NCI-H2196 (cell line): ENCODE measurements around the gene TTF1.

Experiments
- DNase-seq: peaks from one replicate; lab custom pipeline; 2025; ENCODE audit not compliant: unreplicated experiment; lab: John Stamatoyannopoulos, UW

Gene TTF1

DNA sequence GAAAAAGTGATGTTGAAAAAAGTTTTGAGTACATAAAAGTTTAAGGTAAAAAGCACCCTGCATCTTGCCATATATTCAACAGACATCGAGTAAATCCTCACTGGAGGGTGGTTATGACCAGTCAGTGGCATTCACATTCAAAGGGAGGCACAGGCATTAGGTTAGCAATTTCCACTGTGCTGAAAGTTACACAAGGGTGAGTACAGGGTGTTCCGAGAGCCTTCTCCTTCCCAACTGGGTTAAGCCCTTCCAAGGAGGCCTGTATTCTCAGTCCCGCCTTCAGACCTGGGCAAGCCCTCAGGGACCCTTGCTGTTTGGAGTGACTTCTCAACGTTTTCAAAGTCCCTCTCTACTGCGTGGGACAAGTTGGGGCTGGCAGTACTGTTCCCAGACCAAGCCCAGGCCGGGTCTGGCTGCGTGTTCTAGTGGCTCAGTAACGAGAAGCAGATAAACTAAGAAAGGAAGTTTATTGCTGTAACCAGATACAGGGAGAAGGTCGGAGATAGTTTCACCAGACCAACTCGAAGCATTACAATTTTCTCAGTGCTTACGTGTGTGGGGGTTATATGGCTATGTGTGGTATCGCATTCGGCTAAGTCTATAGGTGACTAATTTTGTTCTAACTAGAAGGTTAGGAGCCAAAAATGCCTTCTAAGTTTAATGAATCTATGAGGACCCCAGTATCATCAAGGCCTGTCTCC, 38.9 kb downstream of the TTF1 start:
- DNase-seq, result no peak

DNA sequence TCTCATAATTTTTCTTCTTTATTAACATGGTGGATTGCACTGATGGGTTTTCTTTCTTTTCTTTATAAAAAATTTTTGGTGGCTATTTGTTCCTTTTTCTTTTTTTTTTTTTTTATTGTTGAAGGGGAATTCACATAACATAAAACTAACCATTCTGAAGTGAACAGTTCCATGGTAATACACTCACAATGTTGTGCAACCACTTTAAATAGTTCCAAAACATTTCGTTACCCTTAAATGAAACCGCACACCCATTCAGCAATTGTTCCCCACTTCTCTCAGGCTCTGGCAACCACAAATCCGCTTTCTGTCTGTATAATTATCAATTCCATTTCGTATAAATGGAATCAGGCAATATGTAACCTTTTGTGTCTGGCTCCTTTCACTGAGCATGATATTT, 40.2 kb downstream of the TTF1 start:
- DNase-seq, result no peak

DNA sequence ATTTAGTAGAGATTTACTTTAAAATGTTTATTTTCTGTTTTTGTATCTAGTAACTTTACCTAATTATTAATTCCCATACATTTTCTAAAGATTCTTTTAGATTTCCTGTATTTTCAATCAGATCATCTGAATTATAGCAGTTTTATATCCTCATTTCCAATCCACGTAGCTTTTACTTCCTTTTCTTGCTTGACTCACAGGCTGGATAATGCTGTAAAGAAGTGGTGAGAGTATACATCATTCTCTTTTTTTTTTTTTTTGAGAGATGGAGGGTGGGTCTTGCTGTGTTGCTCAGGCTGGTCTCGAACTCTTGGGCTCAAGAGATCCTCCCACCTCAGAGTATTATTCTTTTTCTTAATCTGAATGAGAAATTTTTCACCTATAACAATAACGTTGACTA, 40.7 kb downstream of the TTF1 start:
- no peak for DNase-seq

DNA sequence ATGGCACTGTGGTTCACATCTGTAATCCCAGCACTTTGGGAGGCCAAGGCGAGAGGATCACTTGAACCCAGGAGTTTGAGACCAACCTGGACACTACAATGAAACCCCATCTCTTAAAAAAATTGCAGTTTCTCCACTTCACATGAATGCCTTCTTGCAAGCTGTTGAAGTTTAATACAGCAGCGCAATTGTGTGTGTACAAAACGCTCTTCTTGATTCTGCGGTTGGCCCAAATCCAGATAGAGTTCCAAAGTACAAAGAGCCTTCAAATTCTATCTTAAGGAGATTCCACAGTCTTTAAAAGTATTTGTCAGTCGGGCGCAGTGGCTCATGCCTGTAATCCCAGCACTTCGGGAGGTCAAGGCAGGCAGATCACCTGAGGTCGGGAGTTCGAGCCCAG, 42.6 kb downstream of the TTF1 start:
- no peak for DNase-seq

DNA sequence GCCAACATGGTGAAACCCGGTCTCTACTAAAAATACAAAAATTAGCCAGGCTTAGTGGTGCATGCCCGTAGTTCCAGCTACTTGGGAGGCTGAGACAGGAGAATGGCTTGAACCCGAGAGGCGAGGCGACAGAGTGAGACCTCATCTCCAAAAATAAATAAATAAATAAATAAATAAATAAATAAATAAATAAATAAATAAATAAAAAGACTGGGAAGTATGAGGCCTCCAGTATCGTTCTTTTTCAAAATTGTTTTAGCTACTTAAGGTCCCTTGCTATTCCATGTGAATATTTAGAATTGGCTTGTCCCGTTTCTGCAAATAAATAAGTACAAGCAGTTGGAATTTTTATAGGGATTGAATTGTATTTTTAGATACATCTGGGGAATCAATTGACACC, 48.9 kb downstream of the TTF1 start:
- no peak for DNase-seq

DNA sequence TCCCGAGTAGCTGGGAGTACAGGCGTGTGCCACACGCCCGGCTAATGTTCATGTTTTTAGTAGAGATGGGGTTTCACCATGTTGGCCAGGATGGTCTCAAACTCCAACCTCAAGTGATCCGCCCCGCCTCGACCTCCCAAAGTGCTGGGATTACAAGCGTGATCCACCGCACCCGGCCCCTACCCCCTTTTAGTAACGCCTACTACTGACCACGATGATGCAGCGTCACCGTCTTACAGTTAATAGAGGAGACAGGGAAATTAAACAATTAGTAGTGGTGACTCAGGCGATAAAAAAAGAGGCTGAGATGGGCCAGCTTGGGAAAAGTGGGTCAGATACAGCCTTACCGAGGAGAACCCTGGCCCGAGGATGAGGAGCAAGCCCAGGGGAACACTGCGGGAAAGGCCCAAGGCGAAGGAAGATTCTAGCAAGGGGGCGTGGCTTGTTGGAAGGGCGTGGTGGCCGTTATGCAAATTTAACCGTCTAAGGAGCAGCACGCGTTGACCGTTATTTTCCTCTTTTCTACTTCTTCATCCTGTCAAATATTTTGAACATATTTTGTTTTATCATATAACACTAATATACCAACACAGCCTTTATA, 50.2 kb downstream of the TTF1 start:
- DNase-seq, result no peak

DNA sequence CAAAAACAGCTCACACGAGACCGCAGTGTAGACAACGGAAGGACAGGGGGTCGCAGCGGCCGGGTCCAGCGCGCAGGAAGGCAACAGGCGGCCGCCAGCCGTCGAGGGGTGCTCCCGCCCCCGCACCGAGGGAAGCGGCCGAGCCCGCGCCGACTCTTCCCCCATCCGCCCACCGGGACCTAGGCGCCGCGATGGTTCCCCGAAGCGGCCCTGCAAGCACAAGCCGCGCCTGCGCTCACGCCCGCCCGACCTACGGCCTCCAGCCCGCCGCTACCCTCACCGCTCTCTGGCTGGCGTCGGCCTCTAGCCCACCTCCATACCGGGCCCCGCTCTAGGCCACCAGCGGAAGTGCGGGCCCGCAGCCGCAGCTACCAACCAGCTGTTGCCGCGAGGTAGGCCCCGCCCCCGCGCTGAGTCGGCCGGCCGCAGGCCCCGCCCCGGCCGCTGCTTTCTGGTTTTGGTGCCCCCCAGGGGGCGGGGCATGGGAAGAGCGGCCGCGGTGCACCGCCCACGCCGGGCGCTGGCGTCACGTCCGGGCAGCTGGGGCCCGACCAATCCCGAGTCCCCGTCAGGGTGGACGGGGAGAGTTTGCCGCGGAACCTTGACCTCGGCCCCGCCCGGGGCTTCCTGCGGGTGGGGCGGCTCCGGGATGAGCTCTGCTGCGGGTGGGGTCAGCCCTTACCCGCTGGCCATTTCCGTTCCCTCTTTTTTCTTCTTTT, 51.8 kb downstream of the TTF1 start, which contains the start of gene SETX:
TSS of gene SETX (minus strand) at position 350 of the 719 bp plus-strand sequence. CDS start 5,558 bp downstream, outside the sequence.
- peak; percentile 98 for DNase-seq

DNA sequence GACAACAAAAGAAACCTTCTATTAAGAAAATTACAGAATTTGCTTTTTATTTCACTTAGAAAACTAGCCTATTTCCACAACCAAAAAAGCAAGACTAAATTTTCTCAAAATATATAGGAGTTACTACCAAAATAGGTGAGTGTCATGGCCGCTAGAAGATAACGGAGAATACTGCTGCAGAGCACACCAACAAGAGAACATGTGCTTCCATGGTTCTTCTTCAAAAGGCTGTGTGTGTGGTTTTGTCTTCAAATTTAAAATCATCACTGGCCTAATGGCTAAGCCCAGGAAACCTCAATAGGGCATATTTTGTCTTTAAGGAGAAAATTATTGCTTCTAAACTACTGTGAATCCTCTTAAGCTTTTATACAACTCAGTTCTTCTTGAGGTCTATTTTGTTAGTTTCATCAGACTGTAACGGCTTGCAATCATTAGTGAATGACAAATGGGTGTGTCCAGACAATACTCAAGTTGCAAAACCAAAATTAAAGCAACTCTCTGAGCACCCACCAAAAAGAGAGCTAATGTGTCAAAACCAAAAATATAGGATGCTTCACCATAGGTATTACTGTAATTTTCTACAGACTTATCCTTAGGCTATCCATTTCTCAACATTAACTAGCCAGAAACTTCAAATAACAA, 55.1 kb downstream of the TTF1 start:
- DNase-seq, result no peak

DNA sequence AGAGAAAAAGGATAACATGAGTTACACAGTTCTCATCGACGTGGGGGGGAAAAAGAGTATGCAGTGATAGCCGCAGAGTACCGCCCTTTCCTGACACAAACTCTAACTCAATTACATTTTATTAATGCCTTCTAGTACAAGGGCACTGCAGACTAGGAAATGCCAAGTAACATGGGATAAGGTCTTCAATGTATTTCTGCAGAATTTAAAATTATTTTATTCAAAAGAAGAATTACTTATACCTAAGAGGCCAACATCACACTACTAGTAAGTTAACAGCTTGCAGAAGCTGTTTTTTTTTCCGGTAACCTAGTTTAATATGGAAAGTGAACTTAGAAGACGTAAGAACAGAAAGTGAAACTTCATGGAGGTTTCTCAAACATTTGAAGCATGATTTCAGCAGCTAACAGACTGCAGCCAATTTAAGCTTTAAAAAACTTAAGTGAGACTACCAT, 55.8 kb downstream of the TTF1 start:
- DNase-seq, result no peak

DNA sequence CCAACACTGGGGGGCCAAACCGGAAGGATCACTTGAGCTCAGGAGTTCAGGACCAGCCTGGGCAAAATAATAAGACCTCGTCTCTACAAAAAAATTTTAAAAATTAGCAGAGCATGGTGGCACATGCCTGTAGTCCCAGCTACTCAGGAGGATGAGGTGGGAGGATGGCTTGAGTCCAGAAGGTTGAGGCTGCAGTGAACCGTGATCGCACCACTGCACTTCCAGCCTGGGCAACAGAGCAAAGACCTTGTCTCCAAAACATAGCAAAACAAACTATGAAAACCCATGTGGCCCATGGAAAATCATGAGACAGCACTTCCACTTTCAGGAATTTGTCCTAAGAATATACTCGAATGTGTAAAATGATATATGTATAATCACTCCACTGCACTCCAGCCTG, 58.0 kb downstream of the TTF1 start:
- no peak for DNase-seq

DNA sequence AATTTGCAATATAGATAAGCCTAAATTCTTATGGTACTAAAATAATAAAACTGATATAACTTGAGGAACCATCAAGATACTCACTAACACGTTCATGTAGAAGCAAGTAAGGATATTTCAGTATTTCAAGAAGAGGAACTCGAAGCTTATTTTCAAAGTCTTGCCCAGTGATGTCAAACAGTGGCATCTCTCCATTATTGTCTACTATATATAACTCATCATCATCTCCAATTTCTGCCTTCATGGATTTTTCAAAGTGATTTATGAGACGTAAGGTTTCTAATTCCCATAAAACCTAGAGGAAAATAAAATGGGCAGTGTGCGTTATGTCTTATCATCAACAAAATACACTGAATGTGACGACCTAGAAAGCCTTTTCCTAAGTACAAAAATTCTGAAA, 60.5 kb downstream of the TTF1 start:
- no peak for DNase-seq

DNA sequence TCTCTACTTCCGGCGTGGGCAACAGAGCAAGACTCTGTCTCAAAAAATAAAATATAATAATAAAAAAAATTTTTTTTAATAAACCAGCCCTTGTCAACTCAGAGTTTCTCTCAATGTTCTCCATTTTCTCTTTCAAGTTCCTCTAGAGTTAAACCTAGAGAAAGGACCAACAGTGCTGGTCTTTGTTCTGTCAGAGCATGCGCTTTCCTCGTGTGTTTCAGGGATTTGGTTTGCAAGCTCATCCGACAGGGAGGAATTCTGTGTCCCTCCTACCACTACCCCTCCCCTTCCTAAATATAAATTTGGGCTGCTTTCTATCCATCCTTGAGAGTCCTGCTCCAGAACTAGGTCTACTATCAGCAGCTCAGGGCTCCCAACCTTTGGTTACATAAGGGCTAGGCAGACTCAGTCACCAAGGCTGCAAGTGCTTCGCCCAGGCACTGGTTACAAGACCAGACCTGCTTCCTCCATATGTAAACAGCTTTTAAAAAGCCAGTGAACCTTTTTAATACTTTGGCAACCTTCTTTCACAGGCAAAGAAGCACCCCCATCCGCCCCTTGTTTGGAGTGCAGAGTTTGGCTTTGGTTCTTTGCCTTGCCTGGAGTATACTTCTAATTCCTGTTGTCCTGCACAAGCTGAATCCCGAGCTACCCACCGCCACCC, 65.3 kb downstream of the TTF1 start:
- no peak for DNase-seq

DNA sequence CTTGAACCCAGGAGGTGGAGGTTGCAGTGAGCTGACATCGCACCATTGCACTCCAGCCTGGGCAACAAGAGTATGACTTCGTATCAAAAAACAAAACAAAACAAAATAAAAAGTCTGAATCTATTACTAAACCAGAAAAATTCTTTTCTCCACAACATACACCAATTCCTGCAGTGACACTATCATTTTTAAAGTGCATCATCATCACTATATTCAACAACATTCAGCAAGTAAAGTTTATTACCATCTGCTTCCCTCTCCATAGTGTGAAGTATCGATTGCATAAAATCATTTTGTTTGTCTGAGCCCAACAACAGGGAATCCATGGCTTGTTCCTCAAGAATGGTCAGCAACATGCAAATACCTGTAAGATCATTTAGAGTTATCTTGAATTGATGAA, 72.3 kb downstream of the TTF1 start:
- DNase-seq, result no peak

DNA sequence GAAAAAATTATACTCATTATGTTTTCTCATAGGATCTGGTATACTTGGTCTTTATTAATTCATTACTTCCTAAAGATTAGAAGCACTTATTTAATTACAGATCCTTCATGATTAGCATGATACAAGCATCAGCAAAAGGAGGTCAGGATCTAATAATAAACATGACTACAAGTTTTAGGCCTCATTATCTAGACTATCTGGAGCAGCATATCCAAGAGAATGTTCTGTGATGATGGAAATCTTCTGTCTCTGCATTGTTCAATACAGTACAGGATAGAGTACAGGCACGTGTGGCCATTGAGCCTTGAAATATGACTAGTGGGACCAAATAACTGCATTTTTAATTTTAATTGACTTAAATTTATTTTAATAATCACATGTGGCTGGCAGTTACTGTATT, 73.1 kb downstream of the TTF1 start:
- no peak for DNase-seq

DNA sequence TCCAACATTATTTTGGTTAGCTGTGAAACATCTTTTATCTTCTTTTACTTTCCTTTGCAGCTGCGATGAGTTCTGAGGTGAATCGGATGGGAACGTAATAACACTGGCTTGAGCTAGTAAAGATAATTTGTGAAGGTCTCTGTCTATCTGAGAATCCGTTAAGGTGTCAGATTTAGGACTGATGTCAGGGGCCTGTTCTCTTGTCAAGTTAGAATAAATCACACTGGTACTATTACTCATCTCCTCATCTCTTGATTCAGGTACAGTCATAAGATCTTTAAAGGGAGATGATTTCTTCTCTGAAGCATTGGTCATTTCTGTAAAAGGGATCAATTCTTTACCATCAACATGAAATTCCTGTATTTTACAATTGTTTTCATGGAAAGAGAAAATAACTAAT, 78.1 kb downstream of the TTF1 start:
- DNase-seq, result no peak

DNA sequence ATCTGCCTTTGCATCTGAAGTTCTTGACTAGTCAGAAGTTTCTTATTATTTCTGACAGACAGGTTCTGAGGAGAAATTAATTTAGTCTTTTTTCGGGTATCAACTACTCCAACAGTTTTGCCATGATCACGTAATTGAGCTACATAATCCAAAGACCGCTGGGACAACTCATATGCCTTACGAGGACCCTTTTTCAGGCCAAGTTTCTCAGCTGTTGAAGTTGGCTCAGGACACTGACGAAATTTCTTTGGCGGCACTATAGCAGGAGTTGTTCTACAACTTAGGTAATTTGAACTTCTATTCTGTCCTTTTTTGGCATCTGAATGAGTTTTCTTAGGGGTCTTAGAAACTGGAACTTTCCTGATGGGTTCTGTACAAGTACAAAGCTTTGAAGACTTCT, 79.1 kb downstream of the TTF1 start:
- no peak for DNase-seq
